Adipocyte (in vitro differentiated cells): ENCODE results near the gene CCDC27.

Source experiments
- DNase-seq: peaks from one replicate; pipeline ENCODE4 v3.0.0-alpha.2; 2015; ENCODE audit warnings: low read depth
- H3K27me3 ChIP-seq: replicated peaks from 2 replicates; pipeline ENCODE4 v1.7.0; 2013; ENCODE audit warnings: mild to moderate bottlenecking, low read length, moderate library complexity; ENCODE audit not compliant: control insufficient read depth, insufficient read depth
- H3K36me3 ChIP-seq: 2 replicates; pipeline ENCODE4 v1.7.0; 2013; ENCODE audit warnings: low read length, mild to moderate bottlenecking, moderate library complexity; ENCODE audit not compliant: control insufficient read depth, insufficient read depth, severe bottlenecking
- H3K4me1 ChIP-seq: 2 replicates; pipeline ENCODE4 v1.7.0; 2013; ENCODE audit warnings: mild to moderate bottlenecking, low read length, moderate library complexity; ENCODE audit not compliant: control insufficient read depth, insufficient read depth
- H3K4me3 ChIP-seq: 2 replicates; pipeline ENCODE4 v1.7.0; 2013; ENCODE audit warnings: mild to moderate bottlenecking, low read length, moderate library complexity
- H3K9ac ChIP-seq: 2 replicates; pipeline ENCODE4 v1.7.0; 2013; ENCODE audit warnings: mild to moderate bottlenecking, low read length, moderate library complexity
- H3K9me3 ChIP-seq: 2 replicates; pipeline ENCODE4 v1.7.0; 2013; ENCODE audit warnings: mild to moderate bottlenecking, low read length, moderate library complexity; ENCODE audit not compliant: control insufficient read depth

Gene CCDC27

DNA sequence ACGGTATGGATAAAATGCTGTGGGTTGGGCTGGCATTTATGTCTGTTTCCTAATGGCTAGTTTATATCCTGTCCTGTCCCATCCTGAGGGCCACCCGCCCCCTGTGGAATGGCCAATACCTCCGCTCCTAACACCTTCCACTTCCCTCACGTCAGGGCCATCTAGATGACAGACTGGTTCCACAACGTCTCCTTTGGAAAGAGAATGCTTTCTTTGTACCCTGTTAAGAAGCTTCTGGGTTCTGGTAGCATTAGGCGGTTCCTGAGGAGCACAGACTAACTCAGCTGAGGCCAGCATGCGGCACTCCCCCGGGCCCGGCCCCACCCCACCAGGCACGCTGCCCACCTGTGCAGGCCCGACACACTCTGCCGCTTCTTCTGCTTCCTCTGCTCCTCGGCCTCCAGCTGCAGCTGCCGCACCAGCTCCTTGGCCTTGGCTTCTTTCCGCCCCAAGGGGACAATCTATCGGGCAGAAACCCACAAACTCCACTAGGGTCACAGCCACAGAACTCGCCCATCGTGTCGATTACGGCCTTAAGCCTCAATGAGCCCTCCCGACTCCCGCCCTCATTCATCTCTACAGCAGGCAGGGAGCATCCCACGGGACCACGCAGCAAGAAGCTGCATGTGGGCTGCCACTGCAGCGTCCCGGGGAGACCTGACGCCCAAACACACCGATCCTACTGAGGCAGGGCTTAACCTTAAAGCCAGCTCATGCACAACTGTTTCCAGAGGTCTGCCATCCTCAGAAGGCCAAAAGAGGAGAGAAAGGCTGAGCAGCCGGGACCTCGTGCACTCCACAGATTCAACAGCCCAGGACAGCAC lies 31.6 kb downstream of the CCDC27 start:
- H3K9ac ChIP-seq, result no peak overlapping the region
- H3K4me1 ChIP-seq, result no peaks in the 10 kb centered on the region
- no peaks in the 10 kb centered on the region for H3K27me3 ChIP-seq
- H3K36me3 ChIP-seq, result peaks cover 98% of the 10 kb centered on the region
- no peak for DNase-seq
- no peak overlapping the region for H3K4me3 ChIP-seq
- no peaks in the 10 kb centered on the region for H3K9me3 ChIP-seq

DNA sequence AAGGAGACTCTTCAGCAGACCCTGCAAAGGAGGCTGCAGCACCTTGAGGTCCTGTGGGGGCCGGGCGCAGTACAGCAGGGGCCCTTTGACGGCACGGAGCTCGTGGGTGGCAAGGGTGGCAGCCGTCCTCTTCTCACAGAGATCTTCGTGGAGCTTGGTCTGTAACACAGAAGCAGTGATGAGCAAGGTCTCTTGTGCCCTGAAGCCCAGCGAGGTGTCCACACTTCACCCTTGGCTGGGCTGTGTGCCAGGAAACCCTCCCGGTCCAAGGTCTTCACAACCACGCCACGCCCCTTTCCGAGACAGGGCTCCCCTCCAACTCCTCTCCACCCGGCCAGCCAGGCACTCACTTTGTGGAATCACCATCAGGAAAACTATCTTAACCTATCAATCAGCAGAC lies 32.8 kb downstream of the CCDC27 start:
- DNase-seq, result no peak
- Histone ChIP-seq H3K4me1 (no peaks in the 10 kb centered on the region), H3K27me3 (no peaks in the 10 kb centered on the region), H3K9me3 (no peaks in the 10 kb centered on the region), H3K4me3 (no peak overlapping the region), H3K36me3 (peaks cover 88% of the 10 kb centered on the region), H3K9ac (no peak overlapping the region)

DNA sequence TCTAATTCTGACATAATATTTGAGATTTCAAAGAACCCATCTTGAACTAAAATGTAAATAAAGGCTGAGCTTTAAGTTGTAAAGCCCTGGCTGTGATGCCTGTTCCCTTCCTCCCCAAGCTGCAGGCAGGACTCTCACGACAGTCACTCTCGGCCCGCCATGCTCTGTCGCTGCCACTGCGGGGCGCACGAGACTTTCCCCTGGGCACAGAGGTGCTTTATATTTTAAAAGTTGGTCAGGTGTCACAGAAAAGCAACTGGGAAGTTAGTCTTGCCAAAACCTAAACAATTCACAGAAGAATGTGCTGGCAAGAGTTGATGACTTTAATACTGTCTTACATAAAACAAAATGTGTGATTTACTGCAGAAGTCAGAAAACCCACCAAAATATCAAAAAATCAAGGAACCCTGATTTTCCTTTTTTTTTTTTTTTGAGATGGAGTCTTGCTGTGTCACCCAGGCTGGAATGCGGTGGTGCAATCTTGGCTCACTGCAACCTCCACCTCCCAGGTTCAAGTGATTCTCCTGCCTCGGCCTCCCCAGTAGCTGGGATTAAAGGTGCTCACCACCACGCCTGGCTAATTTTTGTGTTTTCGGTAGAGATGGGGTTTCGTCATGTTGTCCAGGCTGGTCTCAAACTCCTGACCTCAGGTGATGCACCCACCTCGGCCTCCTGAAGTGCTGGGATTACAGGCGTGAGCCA lies 33.4 kb downstream of the CCDC27 start:
- peak; percentile 28 for DNase-seq
- Histone ChIP-seq H3K36me3 (peaks cover 83% of the 10 kb centered on the region), H3K9ac (no peak overlapping the region), H3K27me3 (no peaks in the 10 kb centered on the region), H3K4me1 (no peaks in the 10 kb centered on the region), H3K4me3 (no peak overlapping the region), H3K9me3 (no peaks in the 10 kb centered on the region)

DNA sequence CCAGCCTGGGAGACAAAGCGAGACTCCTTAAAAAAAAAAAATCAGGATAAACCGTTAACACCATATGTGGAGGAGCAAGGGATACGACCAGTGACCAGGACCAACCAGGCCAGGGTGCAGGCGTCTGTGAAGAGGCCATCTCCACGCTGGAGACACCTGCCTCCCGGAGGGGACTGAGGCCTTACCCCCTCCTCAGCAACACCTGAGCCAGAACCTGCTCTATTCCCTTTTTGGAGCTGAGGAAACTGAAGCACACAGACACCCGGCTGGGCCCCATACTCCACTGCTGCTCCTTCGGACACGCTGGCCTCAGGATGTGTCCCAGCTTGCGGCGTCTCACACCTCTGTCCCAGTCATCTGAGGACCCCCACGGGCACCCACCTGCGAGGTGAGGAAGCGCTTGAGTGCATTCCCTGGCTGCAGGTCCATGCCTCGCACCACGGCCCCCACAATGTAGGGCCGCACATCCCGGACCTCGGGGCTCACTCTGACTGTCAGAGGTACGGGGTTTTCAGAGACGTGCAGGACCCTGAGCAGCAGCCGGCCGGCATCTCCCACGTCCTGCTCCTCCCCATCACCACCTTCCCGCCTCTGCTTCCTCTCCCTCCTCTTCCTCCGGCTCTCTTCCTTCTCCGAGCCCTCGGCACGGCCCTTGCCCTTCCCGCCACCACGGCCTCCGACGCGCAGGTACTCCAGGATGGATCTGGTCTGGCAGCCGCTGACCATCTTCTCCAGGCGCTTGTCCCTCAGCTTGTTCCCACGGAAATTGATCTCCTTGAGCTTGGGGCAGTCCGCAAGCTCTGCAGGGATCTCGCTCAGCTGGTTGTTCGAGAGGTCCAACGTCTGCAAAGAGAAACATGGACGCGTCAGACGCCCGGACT lies 34.5 kb downstream of the CCDC27 start:
- Histone ChIP-seq H3K36me3 (peaks cover 72% of the 10 kb centered on the region), H3K9me3 (no peaks in the 10 kb centered on the region), H3K27me3 (no peaks in the 10 kb centered on the region), H3K4me1 (no peaks in the 10 kb centered on the region), H3K4me3 (no peak overlapping the region), H3K9ac (no peak overlapping the region)
- no peak for DNase-seq

DNA sequence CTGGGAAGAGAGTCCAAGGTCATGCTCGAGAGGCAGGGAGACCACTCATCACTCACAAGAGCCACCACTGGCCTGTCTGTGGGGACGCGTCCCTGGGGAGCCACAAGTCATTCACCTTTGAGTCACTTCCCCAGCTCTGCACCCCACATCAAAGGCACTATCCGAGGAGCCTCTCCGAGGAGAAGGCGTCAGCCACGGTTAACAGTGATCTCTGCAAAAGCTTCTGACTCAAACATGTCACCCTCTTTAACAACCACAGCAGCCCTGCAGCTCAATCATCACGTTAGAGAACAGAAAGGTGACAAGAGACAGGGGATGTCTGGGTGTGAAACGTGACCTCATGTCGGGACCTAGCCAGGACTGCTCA lies 35.1 kb downstream of the CCDC27 start:
- Histone ChIP-seq H3K27me3 (no peaks in the 10 kb centered on the region), H3K4me1 (no peaks in the 10 kb centered on the region), H3K4me3 (no peak overlapping the region), H3K9me3 (no peaks in the 10 kb centered on the region), H3K36me3 (peaks cover 70% of the 10 kb centered on the region), H3K9ac (no peak overlapping the region)
- no peak for DNase-seq

DNA sequence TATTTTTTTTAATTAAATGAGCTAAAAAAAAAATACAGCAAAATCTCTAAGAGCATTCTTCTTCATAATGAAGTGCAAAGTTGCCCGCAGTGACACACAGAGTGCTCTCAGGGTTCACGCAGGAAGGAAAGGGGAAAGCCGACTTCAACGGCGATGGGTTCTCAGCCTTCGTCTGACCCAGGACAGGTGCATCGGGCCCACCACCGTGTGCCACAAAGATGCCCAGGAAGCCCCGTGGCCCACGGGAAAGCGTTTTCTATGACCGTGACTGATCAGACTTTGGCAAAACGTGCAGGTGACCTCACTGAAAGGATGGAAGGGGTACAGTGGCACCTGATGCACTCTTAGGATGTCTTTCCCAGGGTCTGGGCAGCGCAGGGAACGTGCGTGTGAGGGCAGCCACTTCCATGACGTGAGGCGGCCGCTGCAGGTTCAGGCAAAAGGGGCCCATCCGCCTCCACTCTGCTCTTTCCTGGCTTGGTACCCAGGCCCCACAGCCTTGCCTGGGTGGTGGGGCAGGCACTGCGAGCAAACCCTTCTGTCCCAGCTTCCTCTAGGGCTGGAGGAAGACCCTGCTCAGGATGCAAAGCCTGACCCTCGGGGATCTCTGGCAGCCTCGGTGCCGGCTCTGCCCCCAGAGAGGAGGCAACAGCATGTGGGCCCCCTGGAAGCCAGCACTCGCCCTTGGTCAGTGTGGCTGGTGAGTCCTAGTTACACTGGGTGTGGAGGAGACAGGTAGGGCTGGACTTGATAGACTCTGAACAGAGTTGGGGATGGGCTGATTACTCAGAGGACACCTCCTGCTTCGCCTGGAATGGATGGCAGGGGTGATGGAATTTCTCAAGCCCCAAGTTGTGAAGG lies 35.7 kb downstream of the CCDC27 start:
- H3K9me3 ChIP-seq, result no peaks in the 10 kb centered on the region
- no peaks in the 10 kb centered on the region for H3K27me3 ChIP-seq
- no peak for DNase-seq
- peaks cover 63% of the 10 kb centered on the region for H3K36me3 ChIP-seq
- no peak overlapping the region for H3K9ac ChIP-seq
- H3K4me1 ChIP-seq, result no peaks in the 10 kb centered on the region
- no peak overlapping the region for H3K4me3 ChIP-seq

DNA sequence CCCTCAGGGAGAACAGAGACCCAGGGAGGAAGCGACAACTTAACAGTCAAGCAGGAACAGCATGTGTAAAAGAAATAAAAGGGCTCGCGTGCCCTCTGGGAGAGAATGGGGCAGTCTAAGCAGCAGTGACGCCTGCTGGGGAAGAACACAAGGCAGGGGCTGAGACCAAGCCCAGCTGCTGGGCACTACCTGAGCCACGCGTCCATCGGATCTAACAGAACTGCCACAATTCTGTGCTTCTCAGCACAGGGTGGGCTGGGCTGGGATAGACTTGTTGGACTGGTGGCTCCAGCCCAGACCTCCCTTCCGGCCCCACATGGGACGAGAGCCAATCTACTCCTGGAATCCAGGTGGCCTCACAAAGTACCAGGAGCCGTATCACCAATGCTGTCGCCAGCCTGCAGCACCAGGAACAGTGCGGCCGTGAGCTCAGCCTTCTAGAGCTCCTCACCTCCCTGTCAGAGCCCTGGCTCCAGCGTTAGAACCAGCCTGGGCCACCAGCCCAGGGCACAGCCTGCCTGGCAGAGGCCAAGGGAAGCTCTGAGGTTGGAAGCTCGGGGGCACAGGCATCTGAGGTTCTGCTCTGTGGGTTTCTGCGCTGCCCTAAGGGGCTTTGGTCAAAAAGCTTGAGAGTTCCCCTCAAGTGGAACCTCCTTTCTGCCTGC lies 36.6 kb downstream of the CCDC27 start:
- Histone ChIP-seq H3K36me3 (peaks cover 54% of the 10 kb centered on the region), H3K9me3 (no peaks in the 10 kb centered on the region), H3K4me1 (peaks cover 6% of the 10 kb centered on the region), H3K4me3 (no peak overlapping the region), H3K9ac (no peak overlapping the region), H3K27me3 (no peaks in the 10 kb centered on the region)
- no peak for DNase-seq

DNA sequence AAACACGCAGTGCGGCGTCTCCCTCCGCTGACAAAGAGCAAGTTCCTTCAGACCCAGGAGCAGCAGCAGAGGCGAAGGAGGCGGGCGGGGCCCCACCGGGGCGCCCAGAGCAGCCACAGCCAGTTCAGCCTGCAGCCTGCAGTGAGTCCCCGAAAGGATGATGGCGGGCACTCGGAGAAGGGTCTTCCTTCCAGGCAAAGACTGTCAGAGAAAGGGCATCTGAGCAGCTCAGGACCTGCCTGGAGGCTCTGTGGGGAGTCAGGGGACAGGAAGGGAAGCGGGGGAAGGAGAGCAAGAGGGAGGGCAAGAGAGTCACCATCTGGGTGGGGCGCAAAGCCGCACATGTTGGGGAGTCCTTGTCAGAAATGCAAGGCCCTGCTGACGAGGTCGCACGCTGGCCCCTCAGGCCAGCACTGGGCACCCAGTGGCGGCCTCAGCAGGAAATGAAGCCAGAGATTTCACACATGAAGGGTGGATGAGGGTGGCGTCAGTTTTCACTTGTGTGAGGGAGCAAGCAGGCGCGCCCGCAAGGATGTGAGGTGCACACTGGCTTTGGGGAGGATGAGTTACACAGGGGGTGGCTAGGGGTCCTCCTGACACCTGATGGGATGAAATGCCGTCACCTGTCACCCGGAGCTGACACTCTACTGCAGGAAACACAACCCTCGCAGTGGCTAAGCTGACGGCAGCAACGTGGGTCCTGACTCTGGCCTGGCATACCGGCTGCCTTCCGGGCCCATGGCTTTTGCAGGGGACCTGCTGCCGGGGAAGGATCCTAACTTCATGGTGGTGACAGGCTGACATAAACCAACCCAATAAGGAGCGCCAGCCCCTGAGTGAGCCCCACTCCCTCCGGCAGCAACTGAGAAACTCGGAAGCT lies 37.4 kb downstream of the CCDC27 start:
- peaks cover 46% of the 10 kb centered on the region for H3K36me3 ChIP-seq
- no peak for DNase-seq

DNA sequence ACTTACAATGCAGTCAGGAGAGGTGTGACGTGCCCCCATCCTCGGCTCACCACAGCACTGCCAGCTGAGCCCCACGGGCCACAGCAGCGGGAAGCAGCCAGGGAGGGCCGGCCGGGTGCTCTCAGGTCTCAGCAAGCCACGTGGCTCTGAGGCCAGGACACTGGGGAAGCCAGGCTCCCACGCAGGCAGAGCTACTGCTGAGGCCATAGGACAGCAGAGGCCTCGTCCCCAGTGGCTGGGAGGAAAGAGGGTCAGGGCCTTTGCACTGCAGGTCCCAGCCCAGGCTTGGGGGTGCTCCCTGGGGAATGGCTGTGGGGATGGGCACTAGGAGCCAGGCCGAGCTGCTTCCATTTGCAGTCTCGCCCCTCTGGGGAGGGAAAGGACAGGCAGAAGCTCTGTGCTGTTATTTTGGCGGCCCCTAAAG lies 38.3 kb downstream of the CCDC27 start:
- peaks cover 38% of the 10 kb centered on the region for H3K36me3 ChIP-seq

More for the DNA sequence above, 37.4 kb downstream of the CCDC27 start:
- H3K9ac ChIP-seq, result no peak overlapping the region
- no peaks in the 10 kb centered on the region for H3K9me3 ChIP-seq
- H3K27me3 ChIP-seq, result no peaks in the 10 kb centered on the region
- H3K4me3 ChIP-seq, result no peak overlapping the region
- peaks cover 14% of the 10 kb centered on the region for H3K4me1 ChIP-seq

More for the DNA sequence above, 38.3 kb downstream of the CCDC27 start:
- Histone ChIP-seq H3K9ac (no peak overlapping the region), H3K4me1 (peaks cover 22% of the 10 kb centered on the region), H3K4me3 (no peak overlapping the region), H3K9me3 (no peaks in the 10 kb centered on the region), H3K27me3 (no peaks in the 10 kb centered on the region)
- no peak for DNase-seq
